ENCODE measurements around the gene NAA60. TPM values are rescaled to one million over a fixed set of nuclear protein-coding genes. Genes with fewer than 3 reads are reported as not detected.

Gene NAA60
- total and polyA plus RNA-seq, 8 donors, result 35.9 to 54.6 (median 47.1) TPM

GRCh38 chr16:3484318-3485096, 41.0 kb downstream of the NAA60 start:
- TF ChIP-seq, protein P1, sequence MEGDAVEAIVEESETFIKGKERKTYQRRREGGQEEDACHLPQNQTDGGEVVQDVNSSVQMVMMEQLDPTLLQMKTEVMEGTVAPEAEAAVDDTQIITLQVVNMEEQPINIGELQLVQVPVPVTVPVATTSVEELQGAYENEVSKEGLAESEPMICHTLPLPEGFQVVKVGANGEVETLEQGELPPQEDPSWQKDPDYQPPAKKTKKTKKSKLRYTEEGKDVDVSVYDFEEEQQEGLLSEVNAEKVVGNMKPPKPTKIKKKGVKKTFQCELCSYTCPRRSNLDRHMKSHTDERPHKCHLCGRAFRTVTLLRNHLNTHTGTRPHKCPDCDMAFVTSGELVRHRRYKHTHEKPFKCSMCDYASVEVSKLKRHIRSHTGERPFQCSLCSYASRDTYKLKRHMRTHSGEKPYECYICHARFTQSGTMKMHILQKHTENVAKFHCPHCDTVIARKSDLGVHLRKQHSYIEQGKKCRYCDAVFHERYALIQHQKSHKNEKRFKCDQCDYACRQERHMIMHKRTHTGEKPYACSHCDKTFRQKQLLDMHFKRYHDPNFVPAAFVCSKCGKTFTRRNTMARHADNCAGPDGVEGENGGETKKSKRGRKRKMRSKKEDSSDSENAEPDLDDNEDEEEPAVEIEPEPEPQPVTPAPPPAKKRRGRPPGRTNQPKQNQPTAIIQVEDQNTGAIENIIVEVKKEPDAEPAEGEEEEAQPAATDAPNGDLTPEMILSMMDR (IDR thresholded peaks at IDR 0.05), result no peak
- Histone ChIP-seq H3K4me1 (no peaks in the 10 kb centered on the region), H3K4me3 (no peak overlapping the region), H3K9me3 (no peaks in the 10 kb centered on the region), H3K36me3 (peaks cover 0 to 87% of the 10 kb centered on the region in 2 donors), H3K27me3 (no peaks in the 10 kb centered on the region), H3K27ac (no peak overlapping the region)
- intact Hi-C loops (cut with DNase I), result no loop called here
- ATAC-seq (no peak), DNase-seq (no peak)

DNA sequence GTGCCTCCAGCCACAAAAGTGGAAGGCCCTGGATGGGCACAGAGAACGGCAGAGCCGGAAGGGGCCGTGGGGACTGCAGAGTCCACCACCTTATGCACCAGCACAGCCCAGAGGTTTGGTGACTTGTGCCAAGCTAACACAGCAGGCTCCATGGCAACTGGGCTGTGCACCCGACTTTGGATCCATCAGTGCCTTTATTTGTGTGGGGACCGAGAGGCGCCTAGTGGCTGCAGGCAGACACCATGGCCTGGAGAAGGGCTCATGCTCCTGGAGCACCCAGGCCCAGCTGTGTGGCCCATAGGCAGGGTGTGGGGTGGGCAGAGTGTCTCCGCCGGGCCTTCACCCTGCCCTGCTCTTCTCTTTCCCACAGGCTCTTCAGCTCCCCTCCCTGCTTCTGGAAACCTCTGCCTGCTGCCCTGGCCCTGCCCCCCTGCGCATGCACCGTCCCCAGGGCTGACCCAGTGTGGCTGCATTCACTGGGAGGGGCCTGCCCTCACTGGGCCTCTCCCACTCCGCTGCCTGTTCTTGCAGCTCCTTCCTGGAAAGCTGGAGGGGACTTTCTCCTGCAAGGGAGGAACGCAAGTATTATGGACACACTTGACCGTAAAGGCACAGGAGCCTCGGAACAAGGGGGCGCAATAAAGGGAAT, 41.7 kb downstream of the NAA60 start:
- no peak for DNase-seq
- H3K27ac ChIP-seq, result no peak overlapping the region
- no peaks in the 10 kb centered on the region for H3K27me3 ChIP-seq
- TF ChIP-seq, protein P1 (IDR thresholded peaks at IDR 0.05), result no peak
- H3K4me3 ChIP-seq, result no peak overlapping the region
- intact Hi-C loops (cut with DNase I), result no loop called here
- no peaks in the 10 kb centered on the region for H3K4me1 ChIP-seq
- peaks cover 0 to 80% of the 10 kb centered on the region in 2 donors for H3K36me3 ChIP-seq
- H3K9me3 ChIP-seq, result no peaks in the 10 kb centered on the region
- ATAC-seq, result no peak

DNA sequence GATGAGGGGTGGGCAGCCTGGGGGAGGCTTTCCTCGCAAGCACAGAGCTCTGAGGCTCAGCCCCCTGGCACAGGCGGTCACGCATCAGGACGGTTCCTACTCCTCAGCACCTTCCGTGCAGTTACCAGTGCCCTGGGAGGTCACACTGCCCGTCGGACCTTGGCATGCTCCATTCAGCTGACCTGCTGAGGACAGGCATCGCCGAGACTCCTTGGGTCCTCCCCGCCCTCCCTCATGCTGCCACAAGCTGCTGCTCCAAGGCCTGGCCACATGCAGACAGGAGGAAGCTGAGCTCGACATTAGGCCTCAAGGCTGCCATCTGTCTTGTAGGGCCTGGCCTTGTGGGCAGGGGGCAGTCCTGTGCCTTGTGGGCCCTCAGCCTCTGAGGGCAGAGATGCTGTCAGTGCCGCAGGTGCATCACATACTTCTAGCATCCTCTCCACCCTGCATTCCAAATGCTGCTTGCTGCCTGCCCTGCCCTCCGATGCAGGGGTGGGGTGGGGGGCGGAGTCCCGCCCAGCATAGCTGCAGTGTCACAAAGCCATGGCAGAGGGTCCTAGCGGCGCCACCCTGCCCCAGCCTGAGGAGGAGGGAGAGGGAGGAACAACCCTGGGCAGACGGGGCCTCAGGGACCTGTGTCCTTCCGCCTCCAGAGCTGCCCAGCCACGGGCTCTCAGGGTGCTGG, 42.5 kb downstream of the NAA60 start:
- no peak for ATAC-seq
- H3K4me1 ChIP-seq, result no peaks in the 10 kb centered on the region
- TF ChIP-seq, protein P1 (IDR thresholded peaks at IDR 0.05), result no peak
- intact Hi-C loops (cut with DNase I), result no loop called here
- H3K9me3 ChIP-seq, result no peaks in the 10 kb centered on the region
- no peaks in the 10 kb centered on the region for H3K27me3 ChIP-seq
- H3K27ac ChIP-seq, result no peak overlapping the region
- DNase-seq, result no peak
- peaks cover 0 to 72% of the 10 kb centered on the region in 2 donors for H3K36me3 ChIP-seq
- no peak overlapping the region for H3K4me3 ChIP-seq

GRCh38 chr16:3486506-3487215, 43.2 kb downstream of the NAA60 start:
- peaks cover 0 to 7% of the 10 kb centered on the region in 2 donors for H3K4me1 ChIP-seq
- ATAC-seq, result no peak
- no peaks in the 10 kb centered on the region for H3K27me3 ChIP-seq
- no peak overlapping the region for H3K27ac ChIP-seq
- peaks cover 0 to 65% of the 10 kb centered on the region in 2 donors for H3K36me3 ChIP-seq
- intact Hi-C loops (cut with DNase I), result no loop called here
- H3K9me3 ChIP-seq, result no peaks in the 10 kb centered on the region
- TF ChIP-seq, protein P1 (IDR thresholded peaks at IDR 0.05), result no peak
- H3K4me3 ChIP-seq, result no peak overlapping the region
- no peak for DNase-seq
